ENCODE results near the gene UBTD2. TPM values are rescaled to one million over a fixed set of nuclear protein-coding genes. Genes with fewer than 3 reads are reported as not detected.
"Not testable (repeated sequence)": the region's sequence is repeated elsewhere in the genome, so short reads cannot be mapped to it uniquely, and the experiment has no call there.

Gene UBTD2
- total RNA-seq, 4 donors from 2014 or later, result 6.1 to 108 (median 32.2) TPM

DNA sequence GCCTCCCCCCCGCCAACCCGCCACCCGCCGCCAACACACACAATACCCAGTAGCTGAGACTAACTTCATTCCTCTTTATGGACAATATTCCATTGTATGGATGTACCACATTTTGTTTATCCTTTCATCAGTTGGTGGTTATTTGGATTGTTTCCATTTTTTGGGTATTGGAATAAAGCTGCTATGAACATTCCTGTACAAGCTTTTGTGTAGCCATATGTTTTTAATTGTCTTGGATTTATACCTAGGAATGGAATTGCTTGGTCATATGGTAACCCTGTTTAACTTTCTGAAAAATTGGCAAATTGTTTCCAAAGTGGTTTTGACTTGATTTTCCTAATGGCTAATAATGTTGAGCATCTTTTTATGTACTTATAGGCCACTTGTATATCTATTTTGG is 4.9 kb upstream of the UBTD2 start:
- no peak for DNase-seq
- H3K4me1 ChIP-seq, result no peaks in the 10 kb centered on the region
- H3K27ac ChIP-seq, result no peak overlapping the region
- intact Hi-C loops (cut with DNase I; ENCODE audit: low total_unique reads), result loop anchor here (5.0 kb wide), 1 partner anchor 164 kb away; the partner anchor contains the start of gene SH3PXD2B
- H3K36me3 ChIP-seq, result no peaks in the 10 kb centered on the region
- no peaks in the 10 kb centered on the region for H3K27me3 ChIP-seq
- H3K4me3 ChIP-seq, result no peak overlapping the region
- TF ChIP-seq, protein P1, sequence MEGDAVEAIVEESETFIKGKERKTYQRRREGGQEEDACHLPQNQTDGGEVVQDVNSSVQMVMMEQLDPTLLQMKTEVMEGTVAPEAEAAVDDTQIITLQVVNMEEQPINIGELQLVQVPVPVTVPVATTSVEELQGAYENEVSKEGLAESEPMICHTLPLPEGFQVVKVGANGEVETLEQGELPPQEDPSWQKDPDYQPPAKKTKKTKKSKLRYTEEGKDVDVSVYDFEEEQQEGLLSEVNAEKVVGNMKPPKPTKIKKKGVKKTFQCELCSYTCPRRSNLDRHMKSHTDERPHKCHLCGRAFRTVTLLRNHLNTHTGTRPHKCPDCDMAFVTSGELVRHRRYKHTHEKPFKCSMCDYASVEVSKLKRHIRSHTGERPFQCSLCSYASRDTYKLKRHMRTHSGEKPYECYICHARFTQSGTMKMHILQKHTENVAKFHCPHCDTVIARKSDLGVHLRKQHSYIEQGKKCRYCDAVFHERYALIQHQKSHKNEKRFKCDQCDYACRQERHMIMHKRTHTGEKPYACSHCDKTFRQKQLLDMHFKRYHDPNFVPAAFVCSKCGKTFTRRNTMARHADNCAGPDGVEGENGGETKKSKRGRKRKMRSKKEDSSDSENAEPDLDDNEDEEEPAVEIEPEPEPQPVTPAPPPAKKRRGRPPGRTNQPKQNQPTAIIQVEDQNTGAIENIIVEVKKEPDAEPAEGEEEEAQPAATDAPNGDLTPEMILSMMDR (IDR thresholded peaks at IDR 0.05), result no peak
- no peak for TF ChIP-seq POLR2A (IDR thresholded peaks at IDR 0.05)
- no peaks in the 10 kb centered on the region for H3K9me3 ChIP-seq

DNA sequence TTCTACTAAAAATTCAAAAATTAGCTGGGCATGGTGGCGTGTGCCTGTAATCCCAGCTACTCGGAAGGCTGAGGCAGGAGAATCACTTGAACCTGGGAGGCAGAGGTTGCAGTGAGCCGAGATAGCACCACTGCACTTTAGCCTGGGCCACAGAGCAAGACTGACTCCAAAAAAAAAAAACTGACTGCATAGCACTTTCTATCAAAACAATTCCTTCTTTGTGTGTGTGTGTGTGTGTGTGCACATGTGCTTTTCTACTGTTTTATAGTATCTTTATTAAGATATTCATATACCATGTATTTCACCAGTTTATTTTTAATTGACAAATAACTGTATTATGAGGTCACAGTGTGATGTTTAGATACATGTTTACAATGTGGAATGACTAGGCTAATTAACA is 3.6 kb upstream of the UBTD2 start:
- not testable (repeated sequence) for H3K4me1 ChIP-seq, H3K4me3 ChIP-seq, H3K36me3 ChIP-seq, H3K27me3 ChIP-seq, DNase-seq, H3K27ac ChIP-seq, H3K9me3 ChIP-seq
- intact Hi-C loops (cut with DNase I; ENCODE audit: low total_unique reads), result loop anchor here (5.0 kb wide), 1 partner anchor 165 kb away; the partner anchor contains the start of gene SH3PXD2B

DNA sequence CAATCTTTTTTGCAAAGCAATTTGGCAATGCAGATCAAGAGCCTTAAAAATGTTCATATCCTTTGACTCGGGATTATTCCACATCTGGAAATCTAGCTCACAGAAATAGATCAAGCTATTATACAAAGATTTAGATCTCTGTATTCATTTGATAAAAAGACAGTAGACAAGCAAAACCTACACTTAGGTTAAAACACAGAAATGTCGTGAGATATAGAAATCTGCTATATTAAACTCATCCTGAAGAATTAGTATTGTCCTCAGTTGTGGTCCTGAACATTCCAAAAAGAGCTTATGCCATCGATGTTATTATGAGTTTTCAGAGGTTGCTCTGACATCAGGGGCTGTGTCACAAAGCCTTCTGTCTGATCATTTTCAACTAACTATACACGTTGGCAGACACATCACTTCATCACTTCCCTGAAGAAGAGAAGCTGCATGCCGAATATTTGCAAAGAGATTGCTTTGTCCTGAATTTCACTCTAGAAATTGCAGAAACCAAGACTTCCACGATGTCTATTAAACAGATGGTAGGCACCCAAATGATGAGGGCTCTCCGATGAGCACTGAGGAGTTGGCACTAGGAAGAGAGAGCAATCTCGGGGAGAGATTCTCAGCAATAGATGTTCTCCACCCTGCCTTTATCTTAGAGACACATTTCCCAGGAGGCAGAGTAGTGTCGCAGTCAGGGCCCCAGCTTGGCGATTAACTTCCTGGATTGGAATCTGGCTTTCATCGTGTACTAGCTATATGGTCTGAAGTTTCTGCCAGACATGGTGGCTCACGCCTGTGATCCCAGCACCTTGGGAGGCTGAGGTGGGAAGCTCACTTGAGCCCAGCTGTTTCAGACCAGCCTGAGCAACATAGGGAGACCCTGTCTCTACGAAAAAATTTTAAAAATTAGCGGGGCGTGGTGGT is 1.9 kb upstream of the UBTD2 start:
- Histone ChIP-seq H3K27ac (peak overlapping the region in 1 of 2 donors; percentile 20), H3K27me3 (no peaks in the 10 kb centered on the region), H3K4me3 (peak overlapping the region in 1 of 2 donors; percentile 81), H3K4me1 (peaks cover 10 to 12% of the 10 kb centered on the region in 2 donors), H3K36me3 (no peaks in the 10 kb centered on the region), H3K9me3 (no peaks in the 10 kb centered on the region)
- DNase-seq, result no peak
- intact Hi-C loops (cut with DNase I; ENCODE audit: low total_unique reads), result loop anchor here (5.0 kb wide), 1 partner anchor 167 kb away; the partner anchor contains the start of gene SH3PXD2B
- TF ChIP-seq, protein P1 (IDR thresholded peaks at IDR 0.05), result no peak
- no peak for TF ChIP-seq POLR2A (IDR thresholded peaks at IDR 0.05)

DNA sequence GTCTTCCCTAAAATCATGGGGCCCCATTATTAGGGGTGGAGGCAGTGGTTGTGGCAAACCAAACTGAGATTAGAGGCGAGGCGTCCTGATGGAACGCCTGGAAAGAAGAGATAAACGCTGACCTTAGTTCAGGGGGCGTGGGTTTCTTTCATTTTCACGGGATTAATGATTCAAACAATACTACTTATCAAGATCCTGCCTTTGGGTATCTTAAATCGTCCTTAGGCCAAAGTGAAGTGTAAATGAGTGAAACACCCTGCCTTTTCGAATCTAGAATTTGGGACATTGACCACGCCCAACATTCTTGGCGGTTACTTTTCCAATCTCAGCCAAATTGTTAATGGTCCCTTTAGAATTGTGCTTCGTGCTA is 1.0 kb upstream of the UBTD2 start:
- Histone ChIP-seq H3K27me3 (no peaks in the 10 kb centered on the region), H3K36me3 (no peaks in the 10 kb centered on the region), H3K4me1 (peaks cover 10 to 12% of the 10 kb centered on the region in 2 donors), H3K9me3 (no peaks in the 10 kb centered on the region), H3K4me3 (peak overlapping the region; percentile 70 to 81), H3K27ac (peak overlapping the region; percentile 96 to 98)
- no peak for DNase-seq
- TF ChIP-seq, protein P1 (IDR thresholded peaks at IDR 0.05), result no peak
- no peak for TF ChIP-seq POLR2A (IDR thresholded peaks at IDR 0.05)
- intact Hi-C loops (cut with DNase I; ENCODE audit: low total_unique reads), result no loop called here

DNA sequence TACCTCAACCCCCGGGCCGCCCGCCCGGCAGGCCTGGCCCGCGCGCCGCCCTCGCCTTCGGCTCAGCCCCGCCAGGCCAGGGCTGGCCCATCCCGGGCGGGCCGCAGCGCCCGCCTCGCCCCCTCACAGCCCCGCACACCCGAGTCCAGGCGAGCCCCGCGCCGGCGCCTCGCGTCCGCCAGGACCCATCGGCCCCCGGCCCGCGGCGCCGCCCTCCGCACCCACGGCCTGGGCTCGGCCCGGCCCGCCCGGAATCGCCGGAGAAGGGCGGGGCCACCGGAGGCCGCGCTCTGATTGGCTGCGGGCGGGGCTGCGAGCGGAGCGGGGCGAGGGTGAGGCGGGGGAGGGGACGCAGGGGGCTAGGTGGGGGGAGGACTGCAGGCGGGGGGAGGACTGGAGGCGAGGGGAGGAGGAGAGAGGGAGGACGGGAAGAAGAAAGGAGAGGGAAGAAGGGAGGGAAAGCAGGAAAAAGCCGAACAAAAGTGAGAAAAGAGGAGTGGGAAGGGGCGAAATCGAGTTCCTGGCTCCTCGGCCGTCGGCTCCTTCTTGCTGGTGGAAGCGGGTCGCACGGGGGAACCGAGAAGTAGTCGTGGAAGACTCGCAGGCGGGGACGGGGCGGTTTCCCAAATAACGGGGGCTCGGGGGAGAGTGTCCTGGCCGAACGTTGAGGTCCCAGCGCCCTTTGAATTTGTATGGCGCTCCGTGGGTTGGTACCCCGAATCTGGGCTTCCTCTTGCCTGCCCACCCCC is 472 bp upstream of the UBTD2 start:
- no peaks in the 10 kb centered on the region for H3K9me3 ChIP-seq
- no peaks in the 10 kb centered on the region for H3K27me3 ChIP-seq
- no peaks in the 10 kb centered on the region for H3K36me3 ChIP-seq
- peak; percentile 86 to 88 for DNase-seq
- intact Hi-C loops (cut with DNase I; ENCODE audit: low total_unique reads), result no loop called here
- H3K4me1 ChIP-seq, result peaks cover 10 to 12% of the 10 kb centered on the region in 2 donors
- H3K27ac ChIP-seq, result peak overlapping the region; percentile 96 to 98
- TF ChIP-seq, protein P1 (IDR thresholded peaks at IDR 0.05), result no peak
- peak in 1 of 2 donors; percentile 85 for TF ChIP-seq POLR2A (IDR thresholded peaks at IDR 0.05)
- peak overlapping the region; percentile 70 to 81 for H3K4me3 ChIP-seq
